OCI-LY7 (cell line): ENCODE data around the gene TTC9.

Experiments used
- EZH2phosphoT487 ChIP-seq: fragments of 200-600 bp; sonication (generic); IDR thresholded peaks from 2 replicates; pipeline ENCODE4 v1.6.1; 2018; ENCODE audit warnings: low read depth, borderline replicate concordance, mild to moderate bottlenecking, mixed run types, antibody characterized with exemption, low read length, moderate library complexity, mixed read lengths
- TF ChIP-seq, protein P1 (sequence below): fragments of 200-600 bp; sonication (generic); conservative IDR thresholded peaks from 2 replicates; pipeline ENCODE4 v1.5.1; 2014; ENCODE audit warnings: mild to moderate bottlenecking, antibody characterized with exemption, low read length, moderate library complexity, mixed read lengths

DNA sequence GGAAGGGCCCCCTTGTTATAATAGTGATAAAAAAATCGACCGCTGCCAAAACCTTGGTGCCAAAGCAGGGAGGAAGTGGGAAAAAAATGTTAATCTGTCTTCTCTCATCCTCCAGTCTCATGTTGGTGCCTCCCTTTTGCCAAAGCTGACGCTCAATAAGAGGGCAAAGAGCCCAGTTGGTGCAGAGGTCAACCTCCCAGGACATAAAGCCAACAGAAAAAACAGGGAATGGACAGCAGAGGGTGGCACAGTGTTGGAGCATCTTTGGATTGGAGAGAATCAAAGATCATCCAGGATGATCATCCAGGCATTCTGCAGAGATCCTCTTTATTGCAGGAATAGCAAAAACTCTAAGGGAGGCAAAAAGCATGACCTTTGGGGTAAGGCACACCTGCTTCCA, 9.8 kb upstream of the TTC9 start:
- TF ChIP-seq EZH2phosphoT487 = no peak
- TF ChIP-seq, protein P1, sequence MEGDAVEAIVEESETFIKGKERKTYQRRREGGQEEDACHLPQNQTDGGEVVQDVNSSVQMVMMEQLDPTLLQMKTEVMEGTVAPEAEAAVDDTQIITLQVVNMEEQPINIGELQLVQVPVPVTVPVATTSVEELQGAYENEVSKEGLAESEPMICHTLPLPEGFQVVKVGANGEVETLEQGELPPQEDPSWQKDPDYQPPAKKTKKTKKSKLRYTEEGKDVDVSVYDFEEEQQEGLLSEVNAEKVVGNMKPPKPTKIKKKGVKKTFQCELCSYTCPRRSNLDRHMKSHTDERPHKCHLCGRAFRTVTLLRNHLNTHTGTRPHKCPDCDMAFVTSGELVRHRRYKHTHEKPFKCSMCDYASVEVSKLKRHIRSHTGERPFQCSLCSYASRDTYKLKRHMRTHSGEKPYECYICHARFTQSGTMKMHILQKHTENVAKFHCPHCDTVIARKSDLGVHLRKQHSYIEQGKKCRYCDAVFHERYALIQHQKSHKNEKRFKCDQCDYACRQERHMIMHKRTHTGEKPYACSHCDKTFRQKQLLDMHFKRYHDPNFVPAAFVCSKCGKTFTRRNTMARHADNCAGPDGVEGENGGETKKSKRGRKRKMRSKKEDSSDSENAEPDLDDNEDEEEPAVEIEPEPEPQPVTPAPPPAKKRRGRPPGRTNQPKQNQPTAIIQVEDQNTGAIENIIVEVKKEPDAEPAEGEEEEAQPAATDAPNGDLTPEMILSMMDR = no peak
